ENCODE measurements around the gene CEACAM6. TPM values are rescaled to one million over a fixed set of nuclear protein-coding genes. Genes with fewer than 3 reads are reported as not detected.
A peak's percentile ranks its signal among the peaks of the same experiment; 100 is the strongest.

Gene CEACAM6
- total RNA-seq, 1 experiment from 2014 or later = 0.21 TPM

GRCh38 chr19:41816761-41817160 lies 61.4 kb downstream of the CEACAM6 start:
- H3K4me1 ChIP-seq (ENCODE audit: control insufficient read depth, insufficient read depth, low read length) = no peaks in the 10 kb centered on the region
- no peak for ATAC-seq
- DNase-seq (ENCODE audit: low read depth, low spot score) = no peak
- no peak overlapping the region for H3K27ac ChIP-seq (ENCODE audit: low read length)
- H3K9me3 ChIP-seq (ENCODE audit: control insufficient read depth, insufficient read depth, low read depth, low read length) = no peaks in the 10 kb centered on the region
- ChIA-PET CTCF (no interaction called here), POLR2A (no interaction called here)
- no TSS peak for BruUV-seq (replicated peaks)
- TF ChIP-seq POLR2AphosphoS5 (IDR thresholded peaks at IDR 0.05; ENCODE audit: low read depth, low read length) (no peak), REST (IDR thresholded peaks at IDR 0.05; ENCODE audit: insufficient read depth in 1 of 2, low read depth in 2 of 2, low read length in 1 of 2) (no peak), SIN3A (IDR thresholded peaks at IDR 0.05; ENCODE audit: borderline replicate concordance, insufficient read depth, low read depth, low read length) (no peak), CTCF (IDR thresholded peaks at IDR 0.05) (no peak), TCF7L2 (IDR thresholded peaks at IDR 0.05; ENCODE audit: low read depth, low read length) (no peak)
- intact Hi-C loops (cut with micrococcal nuclease; ENCODE audit: unreplicated experiment) (no loop called here), in situ Hi-C loops (cut with HindIII; ENCODE audit: low pct_unique_long_range_greater_than_20kb, low sequenced_read_pairs) (no loop called here)
- no peaks in the 10 kb centered on the region for H3K36me3 ChIP-seq (ENCODE audit: control insufficient read depth, insufficient read depth, low read length)
- no peak overlapping the region for H3K4me3 ChIP-seq (ENCODE audit: low read depth in 2 of 2, low read length in 2 of 2)
- H3K27me3 ChIP-seq (ENCODE audit: control insufficient read depth, insufficient read depth, low read length) = no peaks in the 10 kb centered on the region

GRCh38 chr19:41821003-41821735 lies 65.8 kb downstream of the CEACAM6 start:
- in situ Hi-C loops (cut with HindIII; ENCODE audit: low pct_unique_long_range_greater_than_20kb, low sequenced_read_pairs) = no loop called here
- intact Hi-C loops (cut with micrococcal nuclease; ENCODE audit: unreplicated experiment) = no loop called here

More at GRCh38 chr19:41821003-41821735, 65.8 kb downstream of the CEACAM6 start:
- Histone ChIP-seq H3K4me1 (ENCODE audit: control insufficient read depth, insufficient read depth, low read length) (no peaks in the 10 kb centered on the region), H3K9me3 (ENCODE audit: control insufficient read depth, insufficient read depth, low read depth, low read length) (no peaks in the 10 kb centered on the region), H3K36me3 (ENCODE audit: control insufficient read depth, insufficient read depth, low read length) (no peaks in the 10 kb centered on the region), H3K4me3 (ENCODE audit: low read depth in 2 of 2, low read length in 2 of 2) (no peak overlapping the region), H3K27me3 (ENCODE audit: control insufficient read depth, insufficient read depth, low read length) (no peaks in the 10 kb centered on the region), H3K27ac (ENCODE audit: low read length) (no peak overlapping the region)
- BruUV-seq (replicated peaks) = no TSS peak
- peak; percentile 73 for TF ChIP-seq CTCF (IDR thresholded peaks at IDR 0.05)
- TF ChIP-seq TCF7L2 (IDR thresholded peaks at IDR 0.05; ENCODE audit: low read depth, low read length) = no peak
- DNase-seq (ENCODE audit: low read depth, low spot score) (peak; percentile 18), ATAC-seq (peak; percentile 88)
- CTCF ChIA-PET = interaction anchor here (0.6 to 1.9 kb wide), 7 partner anchors 18 to 698 kb away, joined by 3 to 9 read pairs (median 4); no protein-coding TSS in a partner anchor
- POLR2A ChIA-PET = interaction anchor here (0.6 kb wide), 1 partner anchor 39 kb away, joined by 9 read pairs; the partner anchor contains the start of gene RPS19

Other genes with a start within 250 kb of the CEACAM6 start
- gene CEACAM21, start 179.4 kb upstream of the CEACAM6 start, total RNA-seq (2021; ENCODE audit: unreplicated experiment) = not detected
- not detected for gene CEACAM4, start 128.5 kb upstream of the CEACAM6 start, total RNA-seq (2021; ENCODE audit: unreplicated experiment)
- not detected for gene CEACAM7, start 67.3 kb upstream of the CEACAM6 start, total RNA-seq (2021; ENCODE audit: unreplicated experiment)
- gene CEACAM5, start 46.9 kb upstream of the CEACAM6 start, total RNA-seq (2021; ENCODE audit: unreplicated experiment) = 0.51 TPM
- not detected for gene CEACAM3, start 41.1 kb downstream of the CEACAM6 start, total RNA-seq (2021; ENCODE audit: unreplicated experiment)
- not detected for gene LYPD4, start 89.2 kb downstream of the CEACAM6 start, total RNA-seq (2021; ENCODE audit: unreplicated experiment)
- not detected for gene DMRTC2, start 89.5 kb downstream of the CEACAM6 start, total RNA-seq (2021; ENCODE audit: unreplicated experiment)
- gene RPS19, start 104.7 kb downstream of the CEACAM6 start, total RNA-seq (2021; ENCODE audit: unreplicated experiment) = 1,349 TPM
- 0.59 TPM for gene CD79A, start 121.7 kb downstream of the CEACAM6 start, total RNA-seq (2021; ENCODE audit: unreplicated experiment)
- gene ARHGEF1, start 127.7 kb downstream of the CEACAM6 start, total RNA-seq (2021; ENCODE audit: unreplicated experiment) = 69.5 TPM
- gene ERFL, start 172.9 kb downstream of the CEACAM6 start, total RNA-seq (2021; ENCODE audit: unreplicated experiment) = 0.18 TPM
- 69.1 TPM for gene RABAC1, start 203.8 kb downstream of the CEACAM6 start, total RNA-seq (2021; ENCODE audit: unreplicated experiment)
- 4.9 TPM for gene ATP1A3, start 238.7 kb downstream of the CEACAM6 start, total RNA-seq (2021; ENCODE audit: unreplicated experiment)